Measurements from ENCODE around the gene GGCX.

DNA sequence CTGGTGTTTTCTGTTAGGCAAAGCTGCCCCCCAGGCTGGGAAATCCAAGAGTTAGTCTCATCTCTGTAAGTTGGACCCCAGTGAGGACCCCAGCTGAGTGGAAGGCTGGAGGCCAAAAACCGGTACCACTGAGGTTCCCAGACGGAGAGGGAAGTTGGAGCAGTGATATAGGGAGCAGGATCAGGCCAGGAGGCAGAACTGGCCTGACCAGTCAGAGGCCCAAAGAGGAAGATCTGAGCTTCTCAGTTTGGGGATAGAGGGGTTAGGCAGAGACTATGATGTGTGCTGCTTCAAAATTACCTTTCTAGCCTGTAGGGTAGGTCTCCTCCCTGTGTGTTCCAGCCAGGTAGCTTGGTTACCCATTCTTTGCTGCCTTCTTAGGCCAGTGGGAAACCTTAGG, 29.7 kb upstream of the GGCX start:
- TF ChIP-seq POLR2AphosphoS5 (IDR thresholded peaks at IDR 0.05; ENCODE audit: low read depth, low read length) (no peak), TAF1 (IDR thresholded peaks at IDR 0.05; ENCODE audit: borderline replicate concordance, low read depth, low read length) (no peak)
